Frontal cortex (tissue), 4 donors: ENCODE measurements around the gene ATF1. TPM values are rescaled to one million over a fixed set of nuclear protein-coding genes. Genes with fewer than 3 reads are reported as not detected.
"Not testable (repeated sequence)": the region's sequence is repeated elsewhere in the genome, so short reads cannot be mapped to it uniquely, and the experiment has no call there.

Experiments used
- DNase-seq, 2 donors: peaks; one replicate each; pipeline ENCODE4 v3.0.0; 2012; ENCODE audit warnings: low spot score in 2 of 2
- FAIRE-seq: peaks from 2 replicates; lab custom pipeline; 2012; peaks lifted over from hg19 to GRCh38; lab: Jason Lieb, UNC
- small RNA-seq: library from RNA; depleted of rRNA; stranded (forward); fragments of <200 nt; gene quantifications from one replicate; pipeline ENCODE3, GENCODE V24; 2014
- total RNA-seq: library from RNA; depleted of rRNA; stranded (reverse); fragments of >200 nt; gene quantifications from one replicate; pipeline ENCODE4 v1.2.3, GENCODE V29; 2014
- donor health status: control.
- donor health status: control.
- donor health status: control.

The ATF1 gene
- total RNA-seq, 1 donor from 2014 or later, result 26.5 TPM

DNA sequence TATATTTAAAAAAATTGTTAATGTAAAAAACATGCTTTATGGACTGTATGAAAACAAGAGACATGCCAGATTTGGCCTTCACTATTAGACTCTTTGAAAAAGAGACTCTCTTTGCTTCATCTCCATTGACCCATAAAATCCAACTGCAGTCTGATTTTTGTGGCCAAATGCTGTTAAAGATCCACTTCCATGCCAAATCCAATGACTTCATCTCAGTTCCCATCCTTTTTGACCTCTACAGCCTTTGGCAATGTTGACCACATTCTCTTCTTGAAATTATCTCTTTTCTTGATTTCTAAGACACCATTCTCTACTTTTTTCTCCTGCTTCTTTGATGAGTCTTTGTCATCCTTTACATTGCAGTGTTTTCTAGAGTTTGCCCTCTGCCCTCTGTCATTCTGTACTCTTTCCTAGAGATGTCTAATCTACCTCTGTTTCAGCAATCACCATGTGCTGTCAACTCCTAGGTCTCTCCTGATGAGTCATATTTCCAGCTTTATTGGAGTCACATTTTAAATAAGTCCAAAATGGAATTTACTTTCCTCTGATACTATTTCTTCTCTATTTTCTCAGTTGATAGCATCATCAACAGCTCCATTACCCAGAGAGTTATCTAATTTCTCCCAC, 81.2 kb downstream of the ATF1 start:
- no peak for DNase-seq
- FAIRE-seq, result no peak

DNA sequence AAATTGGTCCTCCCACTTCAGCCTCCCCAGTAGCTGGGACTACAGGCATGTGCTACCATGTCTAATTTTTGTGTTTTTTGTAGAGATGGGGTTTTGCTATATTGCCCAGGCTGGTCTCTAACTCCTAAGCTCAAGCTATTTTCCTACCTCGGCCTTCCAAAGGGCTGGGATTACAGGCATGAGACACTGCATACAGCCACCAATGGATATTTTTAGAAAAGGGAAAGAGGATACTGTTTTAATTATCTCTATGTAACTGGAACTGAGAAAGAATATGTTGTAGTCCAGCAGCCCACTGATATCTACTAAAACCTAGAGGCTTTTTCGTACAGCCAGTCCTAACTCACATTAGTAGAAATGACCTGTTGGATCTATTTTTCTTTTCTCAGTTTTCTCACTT, 85.1 kb downstream of the ATF1 start:
- no peak for FAIRE-seq
- DNase-seq, result no peak

DNA sequence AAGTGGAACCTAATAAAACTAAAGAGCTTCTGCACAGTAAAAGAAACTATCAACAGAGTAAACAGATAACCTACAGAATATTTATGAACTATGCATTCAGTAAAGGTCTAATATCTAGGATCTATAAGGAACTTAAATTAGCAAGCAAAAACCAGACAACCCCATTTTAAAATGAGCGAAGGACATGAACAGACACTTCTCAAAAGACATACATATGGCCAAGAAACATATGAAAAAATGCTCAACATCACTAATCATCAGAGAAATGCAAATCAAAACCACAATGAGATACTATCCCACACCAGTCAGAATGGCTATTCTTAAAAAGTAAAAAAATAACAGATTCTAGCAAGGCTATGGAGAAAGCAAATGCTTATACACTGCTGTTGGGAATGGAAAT, 91.3 kb downstream of the ATF1 start:
- FAIRE-seq, DNase-seq: not testable (repeated sequence)

DNA sequence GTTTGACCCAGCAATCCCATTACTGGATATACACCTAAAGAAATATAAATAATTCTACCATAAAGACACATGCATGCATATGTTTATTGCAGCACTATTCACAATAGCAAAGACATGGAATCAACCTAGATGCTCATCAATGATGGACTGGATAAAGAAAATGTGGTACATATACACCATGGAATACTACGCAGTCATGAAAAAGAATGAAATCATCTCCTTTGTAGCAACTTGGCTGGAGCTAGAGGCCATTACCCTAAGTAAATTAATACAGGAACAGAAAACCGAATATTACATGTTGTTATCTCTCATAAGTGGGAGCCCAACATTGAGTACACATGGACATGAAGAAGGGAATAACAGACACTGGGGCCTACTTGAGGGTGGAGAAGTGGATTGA, 91.8 kb downstream of the ATF1 start:
- FAIRE-seq, DNase-seq: not testable (repeated sequence)

DNA sequence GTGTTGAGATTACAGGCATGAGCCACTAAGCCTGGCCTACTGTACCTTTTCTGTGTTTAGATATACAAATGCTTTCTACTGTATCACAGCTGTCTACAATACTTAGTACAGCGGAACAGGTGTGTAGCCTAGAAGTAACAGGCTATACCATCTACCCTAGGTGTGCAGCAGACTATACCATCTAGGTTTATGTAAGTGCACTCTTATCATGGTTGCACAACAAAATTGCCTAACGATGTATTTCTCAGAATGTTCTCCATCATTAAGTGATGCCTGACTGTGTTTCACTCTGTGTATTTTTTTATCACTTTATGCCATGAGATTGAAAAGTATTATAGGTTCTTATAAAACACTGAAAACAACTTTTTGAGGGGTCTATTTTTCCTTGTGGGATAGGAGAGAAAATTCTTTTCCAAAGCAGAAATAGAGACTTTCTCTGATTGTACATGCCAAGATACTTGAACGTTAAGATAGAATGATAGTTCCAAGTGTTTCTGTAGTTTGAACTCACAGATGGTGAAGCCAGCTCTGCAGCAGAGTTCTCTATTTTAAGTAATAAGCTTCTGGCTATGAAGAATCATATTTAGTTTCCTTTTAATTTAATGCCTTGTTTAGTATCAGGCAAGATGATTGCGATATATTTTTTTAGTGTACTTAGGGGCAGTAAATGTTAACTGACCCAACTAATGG, 95.9 kb downstream of the ATF1 start:
- DNase-seq (no peak), FAIRE-seq (no peak)

DNA sequence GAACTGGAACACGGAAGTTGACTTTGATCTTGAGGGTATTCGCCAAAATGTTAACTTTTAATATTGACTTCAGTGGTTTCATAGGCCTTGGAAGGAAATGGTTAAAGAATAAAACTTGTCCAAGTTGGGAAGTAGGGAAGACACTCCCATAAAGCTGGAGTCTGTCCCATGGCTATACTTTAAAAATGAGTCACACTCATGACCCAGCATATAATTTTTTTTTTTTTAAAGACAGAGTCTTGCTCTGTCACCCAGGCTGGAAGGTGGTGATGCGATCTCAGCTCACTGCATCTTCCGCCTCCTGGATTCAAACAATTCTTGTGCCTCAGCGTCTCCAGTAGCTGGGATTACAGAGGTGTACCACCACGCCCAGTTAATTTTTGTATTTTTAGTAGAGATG, 98.4 kb downstream of the ATF1 start:
- FAIRE-seq, result no peak
- no peak for DNase-seq

DNA sequence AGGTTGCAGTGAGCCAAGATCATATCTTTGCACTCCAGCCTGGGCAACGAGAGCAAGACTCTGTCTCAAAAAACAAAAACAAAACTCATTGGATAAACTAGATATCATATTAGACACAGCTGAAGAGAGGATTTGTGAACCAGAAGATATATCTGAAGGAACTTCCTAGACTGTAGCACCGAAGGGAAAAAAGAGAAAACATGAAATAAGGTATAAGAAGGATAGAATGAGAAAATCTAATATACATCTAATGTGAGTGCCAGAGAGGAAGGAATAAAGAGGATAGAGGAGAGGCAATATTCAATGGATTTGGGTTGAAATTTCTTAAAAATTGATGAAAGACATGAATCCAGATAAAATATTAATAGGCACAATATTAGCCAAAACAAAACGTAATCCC, 101.4 kb downstream of the ATF1 start:
- FAIRE-seq (no peak), DNase-seq (no peak)

DNA sequence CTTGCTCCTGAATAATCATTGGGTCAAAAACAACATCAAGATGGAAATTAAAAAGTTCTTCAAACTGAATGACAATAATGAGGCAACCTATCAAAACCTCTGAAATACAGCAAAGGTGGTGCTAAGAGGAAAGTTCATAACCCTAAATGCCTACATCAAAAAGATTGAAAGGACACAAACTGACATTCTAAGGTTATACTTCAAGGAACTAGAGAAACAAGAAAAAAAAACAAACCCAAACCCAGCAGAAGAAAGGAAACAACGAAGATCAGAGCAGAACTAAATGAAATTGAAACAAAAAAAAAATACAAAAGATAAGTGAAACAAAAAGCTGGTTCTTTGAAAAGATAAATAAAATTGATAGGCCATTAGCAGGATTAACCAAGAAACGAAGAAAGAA, 105.0 kb downstream of the ATF1 start:
- not testable (repeated sequence) for FAIRE-seq, DNase-seq

Small RNA genes within 50 kb of the gene (small RNA-seq; reads per million reads assigned to genes)
- gene AC013244.2 (not detected), gene RF00019 (not detected), gene RN7SL519P (not detected)

Other genes with a start within 250 kb of the ATF1 start
- not detected for gene TMPRSS12, start 78.8 kb downstream of the ATF1 start, total RNA-seq
- gene HIGD1C, start 188.4 kb downstream of the ATF1 start, total RNA-seq, result not detected